HG03135 (cell line): ENCODE data around the gene NR2F2.

Experiments used
- ATAC-seq: cut with Tn5 transposase; IDR thresholded peaks from one replicate; pipeline ENCODE4 v1.9.1; 2021; ENCODE audit warnings: mild to moderate bottlenecking, moderate library complexity; ENCODE audit not compliant: unreplicated experiment

The NR2F2 gene

GRCh38 chr15:96331144-96331944 is 844 bp downstream of the NR2F2 start:
- no peak for ATAC-seq

- no peak for ATAC-seq
Observed at GRCh38 chr15:96331945-96332636, 1.6 kb downstream of the NR2F2 start.

- ATAC-seq = no peak
Observed at GRCh38 chr15:96332637-96333121, 2.2 kb downstream of the NR2F2 start.

GRCh38 chr15:96333131-96334016 is 2.9 kb downstream of the NR2F2 start:
- no peak for ATAC-seq

GRCh38 chr15:96334017-96334704 is 3.7 kb downstream of the NR2F2 start:
- no peak for ATAC-seq

GRCh38 chr15:96334705-96335410 is 4.4 kb downstream of the NR2F2 start:
- no peak for ATAC-seq

- ATAC-seq = no peak
Observed at GRCh38 chr15:96335411-96336024, 5.0 kb downstream of the NR2F2 start.

- no peak for ATAC-seq
Observed at GRCh38 chr15:96336108-96336595, 5.7 kb downstream of the NR2F2 start.

GRCh38 chr15:96336596-96337364 is 6.3 kb downstream of the NR2F2 start:
- no peak for ATAC-seq

GRCh38 chr15:96337365-96338023 is 7.0 kb downstream of the NR2F2 start:
- ATAC-seq = no peak

- ATAC-seq = no peak
Observed at GRCh38 chr15:96338074-96338765, 7.7 kb downstream of the NR2F2 start.

GRCh38 chr15:96338766-96339618 is 8.5 kb downstream of the NR2F2 start:
- no peak for ATAC-seq

- ATAC-seq = no peak
Observed at GRCh38 chr15:96339619-96340347, 9.3 kb downstream of the NR2F2 start.

GRCh38 chr15:96340348-96340597 is 9.8 kb downstream of the NR2F2 start:
- ATAC-seq = no peak

- ATAC-seq = no peak
Observed at GRCh38 chr15:96340598-96341512, 10.4 kb downstream of the NR2F2 start.
